LHCN-M2 (cell line): ENCODE measurements around the gene DAGLB. TPM values are rescaled to one million over a fixed set of nuclear protein-coding genes. Genes with fewer than 3 reads are reported as not detected.
"Not testable (repeated sequence)": the region's sequence is repeated elsewhere in the genome, so short reads cannot be mapped to it uniquely, and the experiment has no call there.

Experiments
- DNase-seq: peaks from one replicate; pipeline ENCODE4 v3.0.0-alpha.2; 2012; ENCODE audit warnings: low read depth
- total RNA-seq: library from RNA; depleted of rRNA; stranded (reverse); fragments of >200 nt; gene quantifications from 2 replicates; pipeline ENCODE4 v1.2.3, GENCODE V29; 2014

Gene DAGLB
- total RNA-seq, 1 experiment from 2014 or later, result 23.6 TPM

DNA sequence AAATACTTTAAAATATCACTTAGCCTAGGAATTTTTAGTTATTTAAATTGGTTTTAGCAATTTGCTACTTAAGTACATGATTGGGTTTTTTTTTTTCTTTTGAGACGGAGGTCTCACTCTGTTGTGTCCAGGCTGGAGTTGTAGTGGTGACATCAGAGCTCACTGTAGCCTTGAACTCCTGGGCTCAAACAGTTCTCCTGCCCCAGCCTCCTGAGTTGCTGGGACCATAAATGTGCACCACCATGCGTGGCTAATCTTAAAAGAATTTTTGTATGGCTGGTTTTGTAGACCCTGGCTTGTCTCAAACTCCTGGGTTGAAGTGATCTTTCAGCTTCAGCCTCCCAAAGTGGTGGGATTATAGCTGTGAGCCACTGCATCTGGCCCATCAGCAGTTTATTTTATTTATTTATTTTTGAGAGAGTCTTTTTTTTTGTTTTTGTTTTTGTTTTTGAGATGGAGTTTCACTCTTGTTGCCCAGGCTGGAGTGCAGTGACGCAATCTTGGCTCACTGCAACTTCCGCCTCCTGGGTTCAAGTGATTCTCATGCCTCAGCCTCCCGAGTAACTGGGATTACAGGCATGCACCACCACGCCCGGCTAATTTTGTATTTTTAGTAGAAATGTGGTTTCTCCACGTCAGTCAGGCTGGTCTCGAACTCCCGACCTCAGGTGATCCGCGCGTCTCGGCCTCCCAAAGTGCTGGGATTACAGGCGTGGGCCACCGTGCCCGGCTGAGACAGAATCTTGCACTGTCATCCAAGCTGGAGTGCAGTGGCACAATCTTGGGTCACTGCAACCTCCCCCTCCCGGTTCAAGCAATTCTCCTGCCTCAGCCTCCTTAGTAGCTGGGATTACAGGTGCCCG lies 47.3 kb downstream of the DAGLB start:
- DNase-seq, result not testable (repeated sequence)

- no peak for DNase-seq
Observed at GRCh38 chr7:6399351-6399750, 48.4 kb downstream of the DAGLB start.

GRCh38 chr7:6398943-6399342 lies 48.8 kb downstream of the DAGLB start:
- DNase-seq, result no peak

DNA sequence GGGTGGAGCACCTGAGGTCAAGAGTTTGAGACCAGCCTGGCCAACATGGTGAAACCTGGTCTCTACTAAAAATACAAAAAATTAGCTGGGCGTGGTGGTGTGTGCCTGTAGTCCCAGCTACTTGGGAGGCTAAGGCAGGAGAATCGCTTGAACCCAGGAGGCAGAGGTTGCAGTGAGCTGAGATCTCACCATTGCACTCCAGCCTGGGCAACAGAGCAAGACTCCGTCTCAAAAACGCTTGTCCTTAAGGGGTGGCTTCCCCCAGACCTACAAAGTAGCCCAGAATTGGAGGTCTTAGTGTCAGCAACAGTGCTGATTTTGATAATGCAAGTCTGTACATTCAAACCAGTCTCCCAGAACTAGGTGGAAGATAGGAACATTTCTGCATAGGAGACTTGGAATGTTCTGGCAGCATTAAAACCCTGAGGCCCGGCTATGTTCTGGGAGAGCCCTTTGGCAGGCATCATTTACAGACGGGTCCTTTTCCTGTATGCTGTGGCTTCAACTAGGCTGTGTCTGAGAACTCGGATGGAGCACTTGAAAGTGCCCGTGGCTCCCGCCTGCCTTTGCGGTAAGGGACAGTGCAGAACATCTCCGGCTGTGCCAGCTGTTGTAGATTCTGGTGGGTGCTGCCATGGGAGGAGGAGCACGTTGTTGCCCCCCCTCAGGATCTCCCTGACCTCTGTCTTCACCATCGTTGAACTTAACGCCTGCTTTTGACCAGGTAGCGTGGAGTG lies 49.8 kb downstream of the DAGLB start:
- DNase-seq, result not testable (repeated sequence)

- DNase-seq, result no peak
Observed at GRCh38 chr7:6395898-6396595, 51.7 kb downstream of the DAGLB start.

DNA sequence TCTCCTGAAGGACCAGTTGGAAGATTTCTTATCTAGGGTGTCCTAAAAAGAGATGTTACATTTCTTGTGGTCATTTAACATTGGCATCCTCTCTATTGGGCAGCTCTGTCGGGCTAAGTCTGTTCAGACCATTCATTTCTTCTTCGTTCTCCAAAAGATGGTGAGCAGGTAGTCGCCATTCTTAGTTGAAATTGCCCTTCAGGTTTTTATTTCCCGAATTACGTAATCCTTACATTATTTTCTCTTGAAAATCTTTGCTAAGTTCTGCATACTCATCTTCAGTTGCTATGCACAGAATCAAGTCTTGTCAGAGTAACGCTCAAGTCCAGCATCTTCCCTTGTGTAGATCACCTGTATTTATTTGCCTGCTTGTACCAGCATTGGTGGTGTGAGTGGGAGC lies 53.6 kb downstream of the DAGLB start:
- no peak for DNase-seq

GRCh38 chr7:6393667-6394056 lies 54.1 kb downstream of the DAGLB start:
- DNase-seq, result no peak

DNA sequence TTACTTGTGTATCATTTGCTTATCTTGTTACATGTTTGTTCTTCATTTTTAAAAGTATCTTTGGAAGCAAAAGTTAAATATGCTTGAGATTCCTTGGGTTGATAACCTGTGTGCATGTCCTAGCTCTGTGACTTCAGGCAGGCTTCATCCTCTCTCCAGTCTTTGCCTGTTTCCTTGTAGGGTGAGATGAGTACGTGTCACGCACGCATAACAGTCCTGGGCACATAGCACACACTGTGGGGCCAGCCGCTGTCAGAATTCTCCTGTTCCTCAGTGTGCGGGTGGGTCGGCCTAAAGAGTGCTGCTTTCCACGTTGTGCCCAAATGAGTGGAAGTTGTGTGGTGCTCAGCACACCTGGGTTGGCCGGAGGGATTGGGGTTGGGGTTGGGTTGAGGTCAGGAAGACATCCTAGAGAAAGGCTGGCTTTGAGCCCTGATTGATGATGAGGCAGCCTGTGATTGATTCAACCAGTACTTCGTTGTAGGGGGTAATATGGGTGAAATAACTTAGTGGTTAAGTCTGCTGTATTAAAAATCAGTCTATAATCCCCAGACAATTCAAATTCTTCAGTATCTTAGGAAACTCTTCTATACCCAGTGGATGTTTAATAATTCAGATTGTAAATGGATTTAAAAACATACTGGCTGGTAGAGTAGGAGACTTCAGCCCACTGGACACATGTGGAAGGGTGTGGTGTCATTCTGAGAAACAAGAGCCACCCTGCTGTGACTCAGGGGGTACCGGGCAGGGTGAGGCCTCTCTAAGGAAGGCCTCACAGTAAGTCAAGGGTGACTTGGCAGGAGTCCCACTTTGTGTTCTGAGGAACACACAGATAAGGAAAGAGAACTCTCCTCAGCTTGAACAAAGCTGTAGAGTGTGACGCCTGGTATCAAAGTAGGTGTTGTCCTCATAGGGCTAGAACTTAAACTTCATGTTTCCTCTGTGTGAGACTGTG lies 54.8 kb downstream of the DAGLB start:
- DNase-seq, result peak; percentile 94

DNA sequence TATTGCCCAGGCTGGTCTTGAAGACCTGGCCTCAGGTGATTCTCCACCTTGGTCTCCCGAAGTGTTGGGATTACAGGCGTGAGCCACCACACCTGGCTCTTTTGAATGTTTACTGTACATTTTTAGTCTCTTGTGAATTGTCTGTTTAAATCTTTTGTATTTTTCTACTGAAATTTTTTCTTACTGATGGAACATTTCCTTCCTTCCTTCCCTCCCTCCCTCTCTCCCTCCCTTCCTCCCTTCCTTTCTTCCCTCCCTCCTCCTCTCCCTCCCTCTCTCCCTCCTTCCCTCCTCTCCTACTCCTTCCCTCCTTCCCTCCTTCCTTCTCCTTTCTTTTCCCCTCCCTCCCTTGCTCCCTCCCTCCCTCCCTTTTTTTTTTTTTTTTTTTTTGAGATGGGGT lies 58.0 kb downstream of the DAGLB start:
- DNase-seq, result no peak

DNA sequence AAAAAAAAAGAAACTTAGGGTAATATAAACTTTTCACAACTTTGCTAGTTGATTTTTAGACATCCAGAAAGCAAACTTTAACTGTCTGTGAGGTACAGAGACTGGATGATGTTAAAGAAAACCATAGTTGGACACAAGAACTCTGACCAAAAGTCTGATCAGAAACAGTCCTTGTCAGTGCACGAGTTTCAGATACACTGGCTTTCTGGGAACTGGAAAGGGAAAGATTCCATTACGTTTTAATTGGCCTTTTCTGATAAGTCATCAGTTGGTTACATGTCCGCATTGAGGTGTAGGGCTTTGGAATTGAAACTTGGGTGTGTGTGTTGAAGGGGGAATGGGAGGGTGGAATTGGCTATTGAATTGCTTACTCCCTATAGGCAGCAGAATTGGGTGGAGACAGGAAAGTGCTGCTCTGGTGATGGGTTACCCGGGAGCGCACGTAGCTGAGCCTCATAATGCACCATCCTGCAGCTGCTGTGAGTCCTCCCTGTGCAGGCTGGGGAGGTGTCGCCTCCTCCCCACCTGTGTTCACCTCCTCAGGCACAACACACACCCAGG lies 59.9 kb downstream of the DAGLB start:
- no peak for DNase-seq

DNA sequence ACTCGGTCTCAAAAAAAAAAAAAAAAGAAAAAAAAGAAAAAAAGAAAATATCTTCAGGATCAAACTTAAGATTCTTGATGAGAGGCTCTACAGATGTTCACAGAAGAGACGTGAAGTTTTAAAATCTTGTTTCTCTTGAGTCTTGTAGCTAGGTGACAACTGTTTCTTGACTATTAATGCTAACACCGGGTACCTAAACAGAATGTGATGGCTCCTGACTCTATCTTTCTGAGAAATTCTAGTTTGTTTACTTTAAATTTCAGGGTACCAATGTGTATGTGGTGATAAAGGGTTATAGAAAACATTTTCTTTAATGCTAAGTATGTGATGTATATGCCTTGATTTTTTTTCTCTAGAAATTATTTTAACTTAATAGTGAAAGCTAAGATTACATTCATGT lies 61.0 kb downstream of the DAGLB start:
- no peak for DNase-seq

GRCh38 chr7:6385909-6386560 lies 61.7 kb downstream of the DAGLB start:
- no peak for DNase-seq

- peak; percentile 93 for DNase-seq
Observed at GRCh38 chr7:6385110-6385781, 62.5 kb downstream of the DAGLB start.

GRCh38 chr7:6384327-6384726 lies 63.4 kb downstream of the DAGLB start:
- DNase-seq, result no peak

- DNase-seq, result no peak
Observed at GRCh38 chr7:6382817-6383216, 64.9 kb downstream of the DAGLB start.

DNA sequence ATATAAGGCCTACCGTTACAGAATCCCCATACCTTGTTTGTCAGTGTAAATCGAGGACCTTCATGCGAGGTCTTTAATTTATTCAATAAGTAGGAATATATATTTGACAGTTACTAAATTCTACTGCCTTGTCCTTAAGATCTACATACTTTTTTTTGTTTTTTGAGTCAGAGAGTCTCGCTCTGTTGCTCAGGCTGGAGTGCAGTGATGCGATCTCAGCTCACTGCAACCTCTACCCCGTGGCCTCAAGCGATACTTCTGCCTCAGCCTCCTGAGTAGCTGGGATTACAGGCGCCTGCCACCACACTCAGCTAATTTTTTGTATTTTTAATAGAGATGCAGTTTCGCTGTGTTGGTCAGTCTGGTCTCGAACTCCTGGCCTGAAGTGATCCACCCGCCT lies 65.9 kb downstream of the DAGLB start:
- not testable (repeated sequence) for DNase-seq

DNA sequence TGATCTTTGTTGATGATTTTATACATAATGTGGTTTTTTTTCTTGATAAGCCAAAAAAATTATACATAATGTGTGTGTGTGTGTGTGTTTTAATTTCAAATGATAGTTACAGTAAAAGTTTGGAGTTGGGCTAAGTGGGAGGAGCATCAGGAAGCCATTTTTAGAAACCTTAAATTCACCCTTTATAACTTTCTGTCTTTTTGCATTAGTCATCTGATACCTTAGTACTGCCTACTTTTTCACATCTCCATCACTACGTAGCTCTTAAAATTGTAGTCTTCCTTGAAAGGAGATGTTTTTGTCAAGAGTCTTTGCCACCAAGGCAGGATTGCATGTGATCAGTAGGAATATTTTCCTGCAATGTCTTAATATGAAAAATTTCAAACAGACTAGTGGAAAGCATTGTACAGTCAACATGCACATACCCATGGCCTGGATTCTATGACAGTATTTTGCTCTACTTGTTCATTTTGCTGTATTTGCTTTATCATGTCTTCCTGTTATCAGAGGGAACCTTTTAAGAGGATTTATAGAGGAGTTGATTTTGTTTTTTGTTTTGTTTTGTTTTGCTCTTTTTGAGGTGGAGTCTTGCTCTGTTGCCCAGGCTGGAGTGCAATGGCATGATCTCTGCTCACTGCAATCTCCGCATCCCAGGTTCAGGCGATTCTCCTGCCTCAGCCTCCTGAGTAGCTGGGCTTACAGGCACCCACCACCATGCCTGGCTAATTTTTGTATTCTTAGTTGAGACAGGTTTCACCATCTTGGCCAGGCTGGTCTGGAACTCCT lies 67.3 kb downstream of the DAGLB start:
- no peak for DNase-seq

DNA sequence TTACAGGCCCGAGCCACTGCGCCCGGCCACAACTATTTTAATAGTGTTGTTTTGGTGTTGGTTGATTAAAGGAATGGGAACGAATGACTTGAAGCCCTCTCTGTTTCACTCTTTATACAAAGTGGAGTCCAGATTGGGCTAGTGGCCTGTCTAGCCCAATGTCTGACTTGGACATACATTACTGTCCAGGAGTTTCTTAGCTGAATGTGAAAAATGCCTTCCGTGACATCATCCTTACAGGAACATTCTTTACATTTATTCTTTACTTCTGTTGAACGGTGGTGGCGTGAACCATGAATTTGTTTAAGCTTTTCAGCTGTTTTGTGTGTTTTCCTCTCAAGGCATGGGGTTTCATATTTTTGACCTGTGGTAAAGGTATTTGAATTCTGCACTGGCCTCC lies 67.9 kb downstream of the DAGLB start:
- no peak for DNase-seq

- not testable (repeated sequence) for DNase-seq
Observed at GRCh38 chr7:6378556-6378955, 69.2 kb downstream of the DAGLB start.
